Measurements from ENCODE around the gene MXRA8. TPM values are rescaled to one million over a fixed set of nuclear protein-coding genes. Genes with fewer than 3 reads are reported as not detected.
"Not testable (repeated sequence)": the region's sequence is repeated elsewhere in the genome, so short reads cannot be mapped to it uniquely, and the experiment has no call there.

MXRA8 gene
- total RNA-seq, 2 donors from 2014 or later, result 1.6 to 3.0 TPM

DNA sequence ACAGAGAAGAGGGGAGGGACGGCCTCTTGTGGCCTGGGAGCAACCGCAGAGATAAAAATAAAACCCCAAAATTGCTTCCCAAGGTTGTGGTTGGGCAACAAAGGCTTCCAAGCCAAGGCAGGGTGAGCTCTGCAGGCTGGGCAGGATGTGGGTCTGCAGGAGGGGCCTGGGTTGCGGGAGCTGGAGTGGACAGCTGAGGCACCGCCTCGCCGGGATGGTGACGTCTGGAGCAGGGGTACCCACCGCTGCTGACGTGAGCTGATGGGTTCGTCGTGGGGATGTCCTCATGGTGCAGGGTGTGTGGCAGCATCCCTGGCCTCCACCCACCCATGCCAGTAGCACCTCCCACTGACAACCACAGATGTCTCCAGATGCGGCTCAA, 13.0 kb upstream of the MXRA8 start:
- H3K27ac Mint-ChIP-seq, result no peak overlapping the region
- DNase-seq, result peak; percentile 57 to 58
- H3K36me3 Mint-ChIP-seq (ENCODE audit: insufficient read depth in 2 of 2), result peaks cover 0 to 2% of the 10 kb centered on the region in 2 donors
- H3K4me3 Mint-ChIP-seq, result peak overlapping the region in 1 of 2 donors; percentile 13
- H3K9me3 Mint-ChIP-seq, result no peaks in the 10 kb centered on the region
- H3K4me1 Mint-ChIP-seq (ENCODE audit: low read depth), result peaks cover 26% of the 10 kb centered on the region
- no peaks in the 10 kb centered on the region for H3K27me3 Mint-ChIP-seq (ENCODE audit: low read depth)
- peak; percentile 7 to 14 for ATAC-seq (replicated peaks in 1 of 2)

- no peak for ATAC-seq (replicated peaks in 1 of 2)
- peaks cover 0 to 2% of the 10 kb centered on the region in 2 donors for H3K36me3 Mint-ChIP-seq (ENCODE audit: insufficient read depth in 2 of 2)
- H3K27me3 Mint-ChIP-seq (ENCODE audit: low read depth), result no peaks in the 10 kb centered on the region
- H3K9me3 Mint-ChIP-seq, result no peaks in the 10 kb centered on the region
- H3K4me3 Mint-ChIP-seq, result peak overlapping the region in 1 of 2 donors; percentile 13
- H3K4me1 Mint-ChIP-seq (ENCODE audit: low read depth), result peaks cover 21% of the 10 kb centered on the region
- H3K27ac Mint-ChIP-seq, result no peak overlapping the region
- DNase-seq, result no peak
Observed at GRCh38 chr1:1370771-1371300, 12.5 kb upstream of the MXRA8 start.

- not testable (repeated sequence) for H3K36me3 Mint-ChIP-seq (ENCODE audit: insufficient read depth in 2 of 2); H3K9me3 Mint-ChIP-seq; H3K27ac Mint-ChIP-seq; H3K4me3 Mint-ChIP-seq; ATAC-seq (replicated peaks in 1 of 2); H3K27me3 Mint-ChIP-seq (ENCODE audit: low read depth); DNase-seq
- peaks cover 21% of the 10 kb centered on the region for H3K4me1 Mint-ChIP-seq (ENCODE audit: low read depth)
Observed at GRCh38 chr1:1370094-1370493, 11.7 kb upstream of the MXRA8 start.

DNA sequence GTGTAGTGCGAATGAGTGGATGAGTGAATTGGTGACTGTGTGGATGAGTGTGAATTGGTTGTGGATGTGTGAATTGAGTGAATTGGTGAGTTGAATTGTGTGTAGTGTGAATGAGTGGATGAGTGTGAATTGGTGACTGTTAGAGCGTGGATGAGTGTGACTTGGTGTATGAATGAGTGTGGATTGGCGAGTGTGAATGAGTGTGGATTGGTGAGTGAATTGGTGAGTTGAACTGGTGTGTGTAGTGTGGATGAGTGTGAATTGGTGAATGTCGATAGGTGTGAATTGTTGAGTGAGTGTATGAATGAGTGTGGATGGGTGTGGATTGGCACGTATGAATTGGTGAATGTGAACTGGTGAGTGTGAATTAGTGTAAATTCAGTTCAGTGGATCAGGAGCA, 9.0 kb upstream of the MXRA8 start:
- peaks cover 4% of the 10 kb centered on the region for H3K4me1 Mint-ChIP-seq (ENCODE audit: low read depth)

GRCh38 chr1:1366699-1367066, 8.3 kb upstream of the MXRA8 start:
- no peak for DNase-seq
- Mint-ChIP-seq H3K9me3 (no peaks in the 10 kb centered on the region), H3K36me3 (ENCODE audit: insufficient read depth in 2 of 2) (no peaks in the 10 kb centered on the region), H3K27me3 (ENCODE audit: low read depth) (no peaks in the 10 kb centered on the region), H3K4me1 (ENCODE audit: low read depth) (no peaks in the 10 kb centered on the region), H3K4me3 (no peak overlapping the region), H3K27ac (no peak overlapping the region)
- no peak for ATAC-seq (replicated peaks in 1 of 2)

More for the DNA sequence above, 9.0 kb upstream of the MXRA8 start:
- Mint-ChIP-seq H3K36me3 (ENCODE audit: insufficient read depth in 2 of 2) (no peaks in the 10 kb centered on the region), H3K27ac (no peak overlapping the region), H3K4me3 (no peak overlapping the region), H3K9me3 (no peaks in the 10 kb centered on the region), H3K27me3 (ENCODE audit: low read depth) (no peaks in the 10 kb centered on the region)
- ATAC-seq (replicated peaks in 1 of 2) (no peak), DNase-seq (no peak)

DNA sequence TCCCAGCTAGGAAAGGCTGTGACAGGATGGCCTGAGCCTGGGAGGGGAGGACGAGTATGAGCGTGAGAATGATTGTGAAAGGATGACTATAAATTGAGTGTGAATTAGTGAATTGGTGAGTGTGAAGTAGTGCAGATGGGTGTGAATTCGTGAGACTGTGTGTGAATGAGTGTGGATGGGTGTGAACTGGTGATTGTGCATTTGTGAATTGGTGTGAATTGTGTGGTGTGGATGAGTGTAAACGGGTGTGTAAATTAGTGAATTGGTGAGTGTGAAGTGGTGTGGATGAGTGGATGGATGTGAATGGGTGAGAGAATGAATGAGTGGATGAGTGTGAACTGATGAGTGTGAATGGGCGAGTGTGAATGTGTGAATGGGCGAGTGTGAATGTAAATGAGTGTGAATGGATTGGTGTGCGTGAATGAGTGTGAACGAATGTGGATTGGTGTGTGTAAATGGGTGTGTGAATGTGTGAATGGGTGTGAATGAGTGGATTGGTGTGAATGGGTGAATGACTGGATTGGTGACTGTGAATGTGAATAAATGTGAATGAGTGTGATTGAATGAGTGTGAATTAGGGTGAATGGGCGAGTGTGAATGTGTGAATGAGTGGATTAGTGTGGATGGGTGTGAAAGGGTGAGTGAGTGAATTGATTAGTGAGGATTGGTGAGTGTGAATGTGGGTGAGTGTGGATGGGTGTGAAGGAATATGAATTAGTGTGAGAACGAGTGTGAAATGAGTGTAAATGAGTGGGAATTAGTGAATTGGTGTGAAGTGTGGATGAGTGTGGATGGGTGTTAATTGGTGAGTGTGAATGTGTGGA, 7.7 kb upstream of the MXRA8 start:
- Mint-ChIP-seq H3K27me3 (ENCODE audit: low read depth) (no peaks in the 10 kb centered on the region), H3K4me3 (no peak overlapping the region), H3K9me3 (no peaks in the 10 kb centered on the region), H3K4me1 (ENCODE audit: low read depth) (no peaks in the 10 kb centered on the region), H3K36me3 (ENCODE audit: insufficient read depth in 2 of 2) (no peaks in the 10 kb centered on the region), H3K27ac (no peak overlapping the region)
- DNase-seq (no peak), ATAC-seq (replicated peaks in 1 of 2) (no peak)

GRCh38 chr1:1364266-1364665, 5.9 kb upstream of the MXRA8 start:
- Mint-ChIP-seq H3K4me3 (no peak overlapping the region), H3K9me3 (no peaks in the 10 kb centered on the region), H3K27me3 (ENCODE audit: low read depth) (no peaks in the 10 kb centered on the region), H3K4me1 (ENCODE audit: low read depth) (peaks cover 1% of the 10 kb centered on the region), H3K36me3 (ENCODE audit: insufficient read depth in 2 of 2) (no peaks in the 10 kb centered on the region), H3K27ac (no peak overlapping the region)
- DNase-seq (no peak), ATAC-seq (replicated peaks in 1 of 2) (no peak)

GRCh38 chr1:1361982-1362423, 3.6 kb upstream of the MXRA8 start:
- DNase-seq (no peak), ATAC-seq (replicated peaks in 1 of 2) (no peak)
- Mint-ChIP-seq H3K4me1 (ENCODE audit: low read depth) (peaks cover 8% of the 10 kb centered on the region), H3K4me3 (no peak overlapping the region), H3K27me3 (ENCODE audit: low read depth) (no peaks in the 10 kb centered on the region), H3K36me3 (ENCODE audit: insufficient read depth in 2 of 2) (no peaks in the 10 kb centered on the region), H3K9me3 (no peaks in the 10 kb centered on the region), H3K27ac (no peak overlapping the region)

GRCh38 chr1:1361233-1361981, 3.1 kb upstream of the MXRA8 start:
- ATAC-seq (replicated peaks in 1 of 2), result no peak

GRCh38 chr1:1360506-1361169, 2.3 kb upstream of the MXRA8 start:
- no peaks in the 10 kb centered on the region for H3K27me3 Mint-ChIP-seq (ENCODE audit: low read depth)
- no peak overlapping the region for H3K4me3 Mint-ChIP-seq
- peaks cover 8% of the 10 kb centered on the region for H3K4me1 Mint-ChIP-seq (ENCODE audit: low read depth)
- no peaks in the 10 kb centered on the region for H3K9me3 Mint-ChIP-seq
- DNase-seq (no peak), ATAC-seq (replicated peaks in 1 of 2) (no peak)
- H3K36me3 Mint-ChIP-seq (ENCODE audit: insufficient read depth in 2 of 2), result no peaks in the 10 kb centered on the region
- no peak overlapping the region for H3K27ac Mint-ChIP-seq

More at GRCh38 chr1:1361233-1361981, 3.1 kb upstream of the MXRA8 start:
- Mint-ChIP-seq H3K4me3 (no peak overlapping the region), H3K9me3 (no peaks in the 10 kb centered on the region), H3K27ac (no peak overlapping the region), H3K36me3 (ENCODE audit: insufficient read depth in 2 of 2) (no peaks in the 10 kb centered on the region), H3K4me1 (ENCODE audit: low read depth) (peaks cover 8% of the 10 kb centered on the region), H3K27me3 (ENCODE audit: low read depth) (no peaks in the 10 kb centered on the region)
- DNase-seq, result no peak

DNA sequence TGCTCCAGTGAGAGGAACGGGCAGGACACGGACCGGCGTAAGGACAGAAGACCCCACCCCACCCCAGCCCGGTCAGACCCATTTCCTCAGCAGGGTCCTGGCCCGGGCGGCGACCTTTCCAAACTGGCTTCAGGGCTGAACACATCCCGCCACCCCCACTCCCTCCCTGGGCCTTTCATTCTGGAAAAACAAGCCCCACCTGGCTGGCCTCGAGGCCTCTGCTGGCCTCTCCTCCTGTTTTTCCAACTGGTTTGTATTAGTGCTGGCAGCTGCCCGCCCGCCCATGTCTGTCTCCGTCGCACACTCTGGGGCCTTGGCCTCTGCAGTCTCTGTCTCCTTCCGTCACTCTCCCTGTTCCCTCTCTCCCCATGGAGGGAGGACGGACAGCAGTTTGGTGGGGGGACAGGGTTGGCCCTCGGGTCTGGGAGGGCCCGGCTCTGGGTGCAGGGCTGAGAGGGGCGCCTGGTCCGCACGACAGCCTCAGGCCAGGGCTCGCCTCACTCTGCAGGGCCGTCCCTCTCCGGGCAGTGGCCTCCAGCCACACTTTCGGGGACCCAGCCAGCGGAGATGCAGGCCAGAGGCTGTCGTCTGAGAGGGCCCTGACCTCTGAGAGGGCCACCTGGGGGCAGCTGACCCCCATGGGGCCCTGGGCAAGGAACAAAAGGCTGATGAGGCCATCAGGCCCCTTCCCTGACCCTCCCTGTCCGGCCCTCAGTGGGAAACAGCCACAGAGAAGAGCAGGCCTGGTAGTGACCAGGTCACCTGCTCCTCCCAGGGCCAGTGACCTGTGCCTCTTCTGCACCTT, 1.5 kb upstream of the MXRA8 start:
- no peak for ATAC-seq (replicated peaks in 1 of 2)
- no peak overlapping the region for H3K4me3 Mint-ChIP-seq

GRCh38 chr1:1359308-1359663, 931 bp upstream of the MXRA8 start:
- Mint-ChIP-seq H3K4me3 (peak overlapping the region; percentile 16 to 46), H3K9me3 (no peaks in the 10 kb centered on the region), H3K27ac (no peak overlapping the region), H3K4me1 (ENCODE audit: low read depth) (peaks cover 8% of the 10 kb centered on the region), H3K36me3 (ENCODE audit: insufficient read depth in 2 of 2) (no peaks in the 10 kb centered on the region), H3K27me3 (ENCODE audit: low read depth) (no peaks in the 10 kb centered on the region)
- peak; percentile 21 to 43 for ATAC-seq (replicated peaks in 1 of 2)
- no peak for DNase-seq

More for the DNA sequence above, 1.5 kb upstream of the MXRA8 start:
- Mint-ChIP-seq H3K27me3 (ENCODE audit: low read depth) (no peaks in the 10 kb centered on the region), H3K27ac (no peak overlapping the region), H3K36me3 (ENCODE audit: insufficient read depth in 2 of 2) (no peaks in the 10 kb centered on the region), H3K4me1 (ENCODE audit: low read depth) (peaks cover 8% of the 10 kb centered on the region), H3K9me3 (no peaks in the 10 kb centered on the region)
- DNase-seq, result no peak
